ENCODE data around the gene HTR1A. TPM values are rescaled to one million over a fixed set of nuclear protein-coding genes. Genes with fewer than 3 reads are reported as not detected.

Gene HTR1A
- total RNA-seq, 1 donor from 2014 or later: not detected

DNA sequence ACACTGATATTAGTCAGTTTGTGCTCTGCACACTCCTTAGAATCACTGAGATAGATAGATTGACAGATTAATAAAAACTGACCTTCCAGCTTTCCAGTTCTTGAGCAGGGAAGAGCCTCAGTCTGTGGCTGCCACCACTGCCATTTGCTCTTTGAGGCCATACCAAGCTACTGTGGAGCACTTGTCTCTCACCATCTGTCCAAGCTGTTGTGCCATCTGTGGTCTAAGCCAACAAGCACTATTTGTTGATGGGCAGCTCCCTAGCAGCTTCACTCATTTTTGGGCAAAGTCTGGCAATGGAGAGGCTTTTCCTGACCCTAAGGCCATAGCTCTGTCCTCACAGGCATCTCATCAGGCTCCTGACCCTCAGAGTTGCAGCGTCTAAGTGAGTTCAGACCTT lies 30.4 kb downstream of the HTR1A start:
- no peaks in the 10 kb centered on the region for H3K27me3 Mint-ChIP-seq (ENCODE audit: unreplicated experiment)
- no peak for DNase-seq (ENCODE audit: extremely low spot score, unreplicated experiment)
- H3K4me3 Mint-ChIP-seq (ENCODE audit: unreplicated experiment): no peak overlapping the region
- H3K9me3 Mint-ChIP-seq (ENCODE audit: unreplicated experiment): peaks cover 1% of the 10 kb centered on the region
- no peaks in the 10 kb centered on the region for H3K36me3 Mint-ChIP-seq (ENCODE audit: unreplicated experiment)
- no peak overlapping the region for H3K27ac Mint-ChIP-seq (ENCODE audit: unreplicated experiment)
- no peak for TF ChIP-seq CTCF (IDR thresholded peaks at IDR 0.05)
- no peaks in the 10 kb centered on the region for H3K4me1 Mint-ChIP-seq (ENCODE audit: unreplicated experiment)

GRCh38 chr5:63928451-63928850 lies 33.8 kb downstream of the HTR1A start:
- no peak overlapping the region for H3K27ac Mint-ChIP-seq (ENCODE audit: unreplicated experiment)
- no peak for TF ChIP-seq CTCF (IDR thresholded peaks at IDR 0.05)
- DNase-seq (ENCODE audit: extremely low spot score, unreplicated experiment): no peak
- H3K9me3 Mint-ChIP-seq (ENCODE audit: unreplicated experiment): no peaks in the 10 kb centered on the region
- H3K36me3 Mint-ChIP-seq (ENCODE audit: unreplicated experiment): no peaks in the 10 kb centered on the region
- H3K4me3 Mint-ChIP-seq (ENCODE audit: unreplicated experiment): no peak overlapping the region
- no peaks in the 10 kb centered on the region for H3K4me1 Mint-ChIP-seq (ENCODE audit: unreplicated experiment)
- no peaks in the 10 kb centered on the region for H3K27me3 Mint-ChIP-seq (ENCODE audit: unreplicated experiment)

GRCh38 chr5:63923914-63924313 lies 38.3 kb downstream of the HTR1A start:
- no peak for TF ChIP-seq CTCF (IDR thresholded peaks at IDR 0.05)
- no peaks in the 10 kb centered on the region for H3K27me3 Mint-ChIP-seq (ENCODE audit: unreplicated experiment)
- no peak overlapping the region for H3K4me3 Mint-ChIP-seq (ENCODE audit: unreplicated experiment)

GRCh38 chr5:63919763-63920478 lies 42.3 kb downstream of the HTR1A start:
- TF ChIP-seq CTCF (IDR thresholded peaks at IDR 0.05): no peak
- no peaks in the 10 kb centered on the region for H3K4me1 Mint-ChIP-seq (ENCODE audit: unreplicated experiment)
- DNase-seq (ENCODE audit: extremely low spot score, unreplicated experiment): no peak
- H3K27ac Mint-ChIP-seq (ENCODE audit: unreplicated experiment): no peak overlapping the region
- H3K9me3 Mint-ChIP-seq (ENCODE audit: unreplicated experiment): peaks cover 7% of the 10 kb centered on the region
- H3K36me3 Mint-ChIP-seq (ENCODE audit: unreplicated experiment): no peaks in the 10 kb centered on the region
- H3K4me3 Mint-ChIP-seq (ENCODE audit: unreplicated experiment): no peak overlapping the region
- no peaks in the 10 kb centered on the region for H3K27me3 Mint-ChIP-seq (ENCODE audit: unreplicated experiment)

More at GRCh38 chr5:63923914-63924313, 38.3 kb downstream of the HTR1A start:
- peaks cover 7% of the 10 kb centered on the region for H3K9me3 Mint-ChIP-seq (ENCODE audit: unreplicated experiment)
- no peaks in the 10 kb centered on the region for H3K4me1 Mint-ChIP-seq (ENCODE audit: unreplicated experiment)
- H3K27ac Mint-ChIP-seq (ENCODE audit: unreplicated experiment): no peak overlapping the region
- H3K36me3 Mint-ChIP-seq (ENCODE audit: unreplicated experiment): no peaks in the 10 kb centered on the region
- no peak for DNase-seq (ENCODE audit: extremely low spot score, unreplicated experiment)

DNA sequence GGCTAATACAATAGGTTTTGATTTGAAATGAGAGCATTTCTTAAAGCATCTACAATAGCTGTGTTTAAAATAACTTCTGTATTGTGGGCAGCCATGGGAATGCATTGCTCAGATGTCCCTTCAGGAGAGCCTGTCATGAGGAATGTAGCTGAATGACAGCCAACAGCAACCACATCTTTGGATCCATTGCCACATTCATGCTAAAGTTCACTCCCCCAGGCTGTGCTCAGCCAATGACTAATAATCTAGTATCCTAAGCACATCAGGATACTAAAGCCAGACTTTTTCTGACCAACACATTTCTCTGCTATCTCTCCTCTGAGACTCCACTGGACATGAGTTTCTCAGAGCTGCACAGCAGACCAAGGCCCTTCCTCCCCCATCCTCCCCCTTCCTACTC lies 45.5 kb downstream of the HTR1A start:
- Mint-ChIP-seq H3K4me3 (ENCODE audit: unreplicated experiment) (no peak overlapping the region), H3K9me3 (ENCODE audit: unreplicated experiment) (peaks cover 7% of the 10 kb centered on the region), H3K27me3 (ENCODE audit: unreplicated experiment) (no peaks in the 10 kb centered on the region), H3K27ac (ENCODE audit: unreplicated experiment) (no peak overlapping the region), H3K36me3 (ENCODE audit: unreplicated experiment) (no peaks in the 10 kb centered on the region), H3K4me1 (ENCODE audit: unreplicated experiment) (no peaks in the 10 kb centered on the region)
- TF ChIP-seq CTCF (IDR thresholded peaks at IDR 0.05): no peak
- no peak for DNase-seq (ENCODE audit: extremely low spot score, unreplicated experiment)

Measured in osteocyte (in vitro differentiated cells).